WTC11 (cell line): ENCODE results near the gene UBALD1. TPM values are rescaled to one million over a fixed set of nuclear protein-coding genes. Genes with fewer than 3 reads are reported as not detected.
A peak's percentile ranks its signal among the peaks of the same experiment; 100 is the strongest.

Source experiments
- ATAC-seq: fragments of 200-7000 bp; cut with Tn5 transposase; 2 replicates; pipeline ENCODE4 v1.10.0; 2021; ENCODE audit warnings: mild to moderate bottlenecking, moderate library complexity
- CTCF ChIA-PET: fragments of 300-600 bp; sonication (Branson Sonifier 250); formaldehyde crosslinking; loops from one replicate; lab custom pipeline; 2021; ENCODE audit warnings: antibody characterized with exemption; lab: Charles Lee
- POLR2A ChIA-PET: fragments of 350-600 bp; sonication (Branson Sonifier 250); formaldehyde crosslinking; loops from one replicate; lab custom pipeline; 2021; ENCODE audit warnings: antibody characterized with exemption; lab: Charles Lee
- DNase-seq: peaks from one replicate; pipeline ENCODE4 v3.0.0; 2021; ENCODE audit warnings: low spot score
- H3K27ac Mint-ChIP-seq: 2 replicates; pipeline ENCODE4 v1.8.0; 2021; ENCODE audit warnings: mixed read lengths
- H3K27me3 Mint-ChIP-seq: 2 replicates; pipeline ENCODE4 v1.8.0; 2021; ENCODE audit warnings: low read depth, mild to moderate bottlenecking, moderate library complexity, mixed read lengths
- H3K36me3 Mint-ChIP-seq: 2 replicates; pipeline ENCODE4 v1.8.0; 2021; ENCODE audit warnings: mixed read lengths
- H3K4me1 Mint-ChIP-seq: 2 replicates; pipeline ENCODE4 v1.8.0; 2022; ENCODE audit warnings: mixed read lengths
- H3K4me3 Mint-ChIP-seq: 2 replicates; pipeline ENCODE4 v1.8.0; 2021; ENCODE audit warnings: mild to moderate bottlenecking, moderate library complexity, mixed read lengths
- H3K9me3 Mint-ChIP-seq: 2 replicates; pipeline ENCODE4 v1.8.0; 2021; ENCODE audit warnings: mixed read lengths
- EMX1 ChIP-seq: fragments of 250-450 bp; sonication (Bioruptor Pico); IDR thresholded peaks from 2 replicates; pipeline ENCODE4 v1.8.0; 2021; ENCODE audit warnings: mild to moderate bottlenecking
- FOXP1 ChIP-seq: sonication (generic); formaldehyde crosslinking; IDR thresholded peaks from 2 replicates; pipeline ENCODE4 v1.8.0; 2022; ENCODE audit warnings: missing genetic modification reagents, mild to moderate bottlenecking, moderate library complexity, borderline replicate concordance
- GABPB1 ChIP-seq: sonication (generic); formaldehyde crosslinking; IDR thresholded peaks from 2 replicates; pipeline ENCODE4 v1.8.1; 2023; ENCODE audit warnings: mild to moderate bottlenecking, missing genetic modification reagents
- HMGA2 ChIP-seq: fragments of 250-450 bp; sonication (Bioruptor Pico); IDR thresholded peaks from 2 replicates; pipeline ENCODE4 v1.4.0; 2021; ENCODE audit warnings: mild to moderate bottlenecking, moderate library complexity
- JAZF1 ChIP-seq: fragments of 250-450 bp; sonication (Bioruptor Pico); IDR thresholded peaks from 2 replicates; pipeline ENCODE4 v1.9.0; 2021; ENCODE audit warnings: moderate library complexity, mild to moderate bottlenecking, inconsistent platforms
- MXD4 ChIP-seq: fragments of 250-450 bp; sonication (Bioruptor Pico); IDR thresholded peaks from 2 replicates; pipeline ENCODE4 v1.8.0; 2021; ENCODE audit warnings: mild to moderate bottlenecking, moderate library complexity, borderline replicate concordance
- NR2C2 ChIP-seq: sonication (generic); formaldehyde crosslinking; IDR thresholded peaks from 2 replicates; pipeline ENCODE4 v1.8.0; 2022; ENCODE audit warnings: mild to moderate bottlenecking, missing genetic modification reagents
- NR3C1 ChIP-seq: sonication (generic); formaldehyde crosslinking; conservative IDR thresholded peaks from 2 replicates; pipeline ENCODE4 v1.8.1; 2023; ENCODE audit warnings: low read depth, mild to moderate bottlenecking, missing genetic modification reagents
- RELA ChIP-seq: sonication (generic); formaldehyde crosslinking; IDR thresholded peaks from 2 replicates; pipeline ENCODE4 v1.8.1; 2022; ENCODE audit warnings: missing genetic modification reagents, mild to moderate bottlenecking, borderline replicate concordance
- TCF7 ChIP-seq: sonication (generic); formaldehyde crosslinking; IDR thresholded peaks from 2 replicates; pipeline ENCODE4 v1.8.0; 2022; ENCODE audit warnings: mild to moderate bottlenecking, low read depth, missing genetic modification reagents, moderate library complexity
- TP53 ChIP-seq: sonication (generic); formaldehyde crosslinking; IDR thresholded peaks from 2 replicates; pipeline ENCODE4 v1.8.1; 2023; ENCODE audit warnings: mild to moderate bottlenecking, missing genetic modification reagents
- ZNF138 ChIP-seq: sonication (generic); formaldehyde crosslinking; conservative IDR thresholded peaks from 2 replicates; pipeline ENCODE4 v1.8.1; 2022; ENCODE audit warnings: mild to moderate bottlenecking, moderate library complexity, missing genetic modification reagents
- ZNF317 ChIP-seq: sonication (generic); formaldehyde crosslinking; IDR thresholded peaks from 2 replicates; pipeline ENCODE4 v1.8.1; 2023; ENCODE audit warnings: low read depth, mild to moderate bottlenecking, moderate library complexity, missing genetic modification reagents, borderline replicate concordance
- total RNA-seq: library from RNA; stranded (reverse); gene quantifications from 3 replicates; pipeline ENCODE4 v1.2.3, GENCODE V29; 2021
- TF ChIP-seq, protein P1 (sequence below): sonication (generic); formaldehyde crosslinking; IDR thresholded peaks from 2 replicates; pipeline ENCODE4 v1.8.1; 2022; ENCODE audit warnings: mild to moderate bottlenecking, moderate library complexity, missing genetic modification reagents
- TF ChIP-seq, protein P2 (sequence below): sonication (generic); formaldehyde crosslinking; IDR thresholded peaks from 2 replicates; pipeline ENCODE4 v1.8.1; 2023; ENCODE audit warnings: mild to moderate bottlenecking, missing genetic modification reagents
- TF ChIP-seq, protein P3 (sequence below): sonication (generic); formaldehyde crosslinking; IDR thresholded peaks from 2 replicates; pipeline ENCODE4 v1.8.0; 2022; ENCODE audit warnings: mild to moderate bottlenecking, missing genetic modification reagents
- TF ChIP-seq, protein P4 (sequence below): fragments of 250-450 bp; sonication (Bioruptor Pico); IDR thresholded peaks from 2 replicates; pipeline ENCODE4 v1.9.0; 2021; ENCODE audit warnings: mild to moderate bottlenecking
- TF ChIP-seq, protein P5 (sequence below): sonication (generic); formaldehyde crosslinking; IDR thresholded peaks from 2 replicates; pipeline ENCODE4 v1.8.0; 2023; ENCODE audit warnings: missing genetic modification reagents
- TF ChIP-seq, protein P6 (sequence below): sonication (generic); formaldehyde crosslinking; IDR thresholded peaks from 2 replicates; pipeline ENCODE4 v1.8.0; 2022; ENCODE audit warnings: missing genetic modification reagents

Gene UBALD1
- total RNA-seq, 1 experiment from 2014 or later: 56.8 TPM

DNA sequence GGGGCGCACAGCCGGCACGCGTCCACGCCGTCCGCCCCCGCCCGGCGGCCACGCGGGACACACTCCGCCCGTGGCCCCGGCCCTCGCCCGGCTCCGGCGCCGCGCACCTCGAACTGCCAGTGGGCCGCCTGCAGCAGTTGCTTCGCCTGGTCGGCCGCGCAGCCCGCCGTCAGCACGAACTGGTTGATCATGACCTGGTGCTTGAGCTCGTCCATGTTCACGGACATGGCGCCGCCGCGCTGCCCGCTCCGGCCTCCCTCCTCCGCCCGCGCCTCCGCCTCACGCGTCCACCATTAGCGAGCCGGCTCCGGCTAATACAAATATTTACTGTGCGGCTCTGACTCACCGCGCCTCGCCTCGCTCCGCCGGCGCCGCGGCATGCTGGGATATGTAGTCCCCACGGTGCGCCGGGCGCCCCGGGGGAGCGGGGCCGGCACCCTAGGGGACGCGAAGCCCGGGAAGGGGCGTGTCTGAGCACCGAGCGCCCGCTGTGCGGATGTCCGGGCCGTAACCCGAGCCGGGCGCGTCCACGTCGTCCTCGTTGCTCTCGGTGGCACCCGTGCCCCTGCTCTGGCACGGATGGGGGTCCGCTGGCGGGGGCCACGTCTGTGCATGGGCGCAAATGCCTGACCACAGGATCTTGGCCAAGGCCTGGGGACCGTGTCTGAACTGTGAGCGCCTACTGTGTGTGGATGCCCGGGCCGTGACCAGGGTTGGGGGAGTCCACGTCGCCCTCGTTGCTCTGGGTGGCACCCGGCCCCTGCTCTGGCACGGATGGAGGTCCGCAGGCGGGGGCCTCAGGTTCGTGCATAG, at the start of gene UBALD1 (continued):
- TF ChIP-seq HMGA2 (CRISPR knock-in tag): no peak

DNA sequence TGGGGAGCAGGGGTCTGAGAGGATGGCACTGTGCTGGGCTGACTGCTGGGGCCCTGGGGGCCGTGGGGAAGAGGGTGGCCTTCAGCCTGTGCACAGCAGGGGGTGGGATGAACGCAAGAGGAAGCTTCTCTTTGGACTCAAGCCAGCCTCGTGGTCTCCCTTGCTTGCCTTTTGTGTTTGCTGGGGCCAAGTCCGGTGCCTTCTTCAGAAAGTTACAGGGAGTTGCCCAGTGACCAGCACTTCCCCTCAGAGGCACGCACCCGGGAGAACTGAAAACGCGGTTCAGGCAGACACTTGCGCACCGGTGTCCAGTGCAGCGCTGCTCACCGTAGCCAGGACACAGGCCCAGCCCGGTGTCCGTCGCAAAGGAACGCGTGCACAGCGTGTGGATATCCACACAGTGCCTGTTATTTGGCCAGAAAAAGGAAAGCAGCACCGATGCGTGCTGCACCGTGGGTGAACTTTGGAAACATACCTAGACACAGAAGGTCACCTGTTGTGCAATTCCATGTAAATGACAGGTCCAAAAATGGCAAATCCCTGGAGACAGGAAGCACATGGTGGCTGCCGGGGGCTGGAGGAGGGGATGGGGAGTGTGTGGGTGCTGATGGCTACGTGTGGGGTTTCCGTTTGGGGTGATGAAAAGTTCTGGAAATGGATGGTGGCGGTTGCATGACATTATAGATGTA, 49.2 kb upstream of the UBALD1 start:
- H3K4me3 Mint-ChIP-seq: no peak overlapping the region
- no peak for DNase-seq
- CTCF ChIA-PET: interaction anchor here (1.0 to 1.7 kb wide), 4 partner anchors 11 to 39 kb away, joined by 3 to 12 read pairs (median 4); partner anchors contain the start of gene MGRN1
- no peaks in the 10 kb centered on the region for H3K9me3 Mint-ChIP-seq
- H3K4me1 Mint-ChIP-seq: peaks cover 4% of the 10 kb centered on the region
- ATAC-seq: no peak
- H3K27ac Mint-ChIP-seq: peak overlapping the region; percentile 78
- H3K27me3 Mint-ChIP-seq: no peaks in the 10 kb centered on the region
- POLR2A ChIA-PET: no interaction called here
- TF ChIP-seq, protein P1, sequence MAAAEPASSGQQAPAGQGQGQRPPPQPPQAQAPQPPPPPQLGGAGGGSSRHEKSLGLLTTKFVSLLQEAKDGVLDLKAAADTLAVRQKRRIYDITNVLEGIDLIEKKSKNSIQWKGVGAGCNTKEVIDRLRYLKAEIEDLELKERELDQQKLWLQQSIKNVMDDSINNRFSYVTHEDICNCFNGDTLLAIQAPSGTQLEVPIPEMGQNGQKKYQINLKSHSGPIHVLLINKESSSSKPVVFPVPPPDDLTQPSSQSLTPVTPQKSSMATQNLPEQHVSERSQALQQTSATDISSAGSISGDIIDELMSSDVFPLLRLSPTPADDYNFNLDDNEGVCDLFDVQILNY (CRISPR knock-in tag): no peak
- TF ChIP-seq GABPB1 (CRISPR knock-in tag): peak; percentile 52
- H3K36me3 Mint-ChIP-seq: peaks cover 8% of the 10 kb centered on the region; the same call in 1 of the 2 replicates

DNA sequence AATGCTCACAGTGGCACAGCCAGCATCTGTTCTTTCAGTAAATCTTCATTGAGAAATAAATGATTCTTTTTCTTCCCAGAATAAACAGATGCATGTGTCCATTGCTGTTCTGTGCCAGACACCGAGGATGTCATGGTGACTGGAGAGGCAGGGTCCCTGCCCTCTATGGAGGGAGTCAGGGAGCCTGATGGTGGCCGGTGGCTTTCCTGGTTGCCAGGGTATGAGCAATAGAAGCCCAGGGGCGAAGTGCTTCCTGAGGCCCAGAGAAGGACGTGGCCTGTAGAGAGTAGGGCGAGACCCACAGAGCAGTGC, 48.7 kb upstream of the UBALD1 start:
- Mint-ChIP-seq H3K27ac (peak overlapping the region; percentile 78), H3K9me3 (no peaks in the 10 kb centered on the region), H3K4me1 (peaks cover 4% of the 10 kb centered on the region)
- ChIA-PET POLR2A (no interaction called here), CTCF (interaction anchor here (0.8 to 1.7 kb wide), 4 partner anchors 10 to 285 kb away, joined by 3 to 12 read pairs (median 7); no protein-coding TSS in a partner anchor)
- DNase-seq: no peak
- TF ChIP-seq FOXP1 (CRISPR knock-in tag) (no peak), NR2C2 (CRISPR knock-in tag) (no peak), EMX1 (CRISPR knock-in tag) (no peak), JAZF1 (CRISPR knock-in tag) (no peak), TCF7 (CRISPR knock-in tag) (no peak), TP53 (no peak), NR3C1 (CRISPR knock-in tag) (no peak), ZNF138 (no peak), ZNF317 (CRISPR knock-in tag) (no peak), RELA (CRISPR knock-in tag) (no peak), MXD4 (no peak)
- TF ChIP-seq, protein P2, sequence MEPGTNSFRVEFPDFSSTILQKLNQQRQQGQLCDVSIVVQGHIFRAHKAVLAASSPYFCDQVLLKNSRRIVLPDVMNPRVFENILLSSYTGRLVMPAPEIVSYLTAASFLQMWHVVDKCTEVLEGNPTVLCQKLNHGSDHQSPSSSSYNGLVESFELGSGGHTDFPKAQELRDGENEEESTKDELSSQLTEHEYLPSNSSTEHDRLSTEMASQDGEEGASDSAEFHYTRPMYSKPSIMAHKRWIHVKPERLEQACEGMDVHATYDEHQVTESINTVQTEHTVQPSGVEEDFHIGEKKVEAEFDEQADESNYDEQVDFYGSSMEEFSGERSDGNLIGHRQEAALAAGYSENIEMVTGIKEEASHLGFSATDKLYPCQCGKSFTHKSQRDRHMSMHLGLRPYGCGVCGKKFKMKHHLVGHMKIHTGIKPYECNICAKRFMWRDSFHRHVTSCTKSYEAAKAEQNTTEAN (CRISPR knock-in tag): no peak
- TF ChIP-seq, protein P3, sequence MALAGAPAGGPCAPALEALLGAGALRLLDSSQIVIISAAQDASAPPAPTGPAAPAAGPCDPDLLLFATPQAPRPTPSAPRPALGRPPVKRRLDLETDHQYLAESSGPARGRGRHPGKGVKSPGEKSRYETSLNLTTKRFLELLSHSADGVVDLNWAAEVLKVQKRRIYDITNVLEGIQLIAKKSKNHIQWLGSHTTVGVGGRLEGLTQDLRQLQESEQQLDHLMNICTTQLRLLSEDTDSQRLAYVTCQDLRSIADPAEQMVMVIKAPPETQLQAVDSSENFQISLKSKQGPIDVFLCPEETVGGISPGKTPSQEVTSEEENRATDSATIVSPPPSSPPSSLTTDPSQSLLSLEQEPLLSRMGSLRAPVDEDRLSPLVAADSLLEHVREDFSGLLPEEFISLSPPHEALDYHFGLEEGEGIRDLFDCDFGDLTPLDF (CRISPR knock-in tag): no peak
- TF ChIP-seq, protein P4, sequence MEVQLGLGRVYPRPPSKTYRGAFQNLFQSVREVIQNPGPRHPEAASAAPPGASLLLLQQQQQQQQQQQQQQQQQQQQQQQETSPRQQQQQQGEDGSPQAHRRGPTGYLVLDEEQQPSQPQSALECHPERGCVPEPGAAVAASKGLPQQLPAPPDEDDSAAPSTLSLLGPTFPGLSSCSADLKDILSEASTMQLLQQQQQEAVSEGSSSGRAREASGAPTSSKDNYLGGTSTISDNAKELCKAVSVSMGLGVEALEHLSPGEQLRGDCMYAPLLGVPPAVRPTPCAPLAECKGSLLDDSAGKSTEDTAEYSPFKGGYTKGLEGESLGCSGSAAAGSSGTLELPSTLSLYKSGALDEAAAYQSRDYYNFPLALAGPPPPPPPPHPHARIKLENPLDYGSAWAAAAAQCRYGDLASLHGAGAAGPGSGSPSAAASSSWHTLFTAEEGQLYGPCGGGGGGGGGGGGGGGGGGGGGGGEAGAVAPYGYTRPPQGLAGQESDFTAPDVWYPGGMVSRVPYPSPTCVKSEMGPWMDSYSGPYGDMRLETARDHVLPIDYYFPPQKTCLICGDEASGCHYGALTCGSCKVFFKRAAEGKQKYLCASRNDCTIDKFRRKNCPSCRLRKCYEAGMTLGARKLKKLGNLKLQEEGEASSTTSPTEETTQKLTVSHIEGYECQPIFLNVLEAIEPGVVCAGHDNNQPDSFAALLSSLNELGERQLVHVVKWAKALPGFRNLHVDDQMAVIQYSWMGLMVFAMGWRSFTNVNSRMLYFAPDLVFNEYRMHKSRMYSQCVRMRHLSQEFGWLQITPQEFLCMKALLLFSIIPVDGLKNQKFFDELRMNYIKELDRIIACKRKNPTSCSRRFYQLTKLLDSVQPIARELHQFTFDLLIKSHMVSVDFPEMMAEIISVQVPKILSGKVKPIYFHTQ (CRISPR knock-in tag): no peak
- TF ChIP-seq, protein P5, sequence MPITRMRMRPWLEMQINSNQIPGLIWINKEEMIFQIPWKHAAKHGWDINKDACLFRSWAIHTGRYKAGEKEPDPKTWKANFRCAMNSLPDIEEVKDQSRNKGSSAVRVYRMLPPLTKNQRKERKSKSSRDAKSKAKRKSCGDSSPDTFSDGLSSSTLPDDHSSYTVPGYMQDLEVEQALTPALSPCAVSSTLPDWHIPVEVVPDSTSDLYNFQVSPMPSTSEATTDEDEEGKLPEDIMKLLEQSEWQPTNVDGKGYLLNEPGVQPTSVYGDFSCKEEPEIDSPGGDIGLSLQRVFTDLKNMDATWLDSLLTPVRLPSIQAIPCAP (CRISPR knock-in tag): no peak
- TF ChIP-seq, protein P6, sequence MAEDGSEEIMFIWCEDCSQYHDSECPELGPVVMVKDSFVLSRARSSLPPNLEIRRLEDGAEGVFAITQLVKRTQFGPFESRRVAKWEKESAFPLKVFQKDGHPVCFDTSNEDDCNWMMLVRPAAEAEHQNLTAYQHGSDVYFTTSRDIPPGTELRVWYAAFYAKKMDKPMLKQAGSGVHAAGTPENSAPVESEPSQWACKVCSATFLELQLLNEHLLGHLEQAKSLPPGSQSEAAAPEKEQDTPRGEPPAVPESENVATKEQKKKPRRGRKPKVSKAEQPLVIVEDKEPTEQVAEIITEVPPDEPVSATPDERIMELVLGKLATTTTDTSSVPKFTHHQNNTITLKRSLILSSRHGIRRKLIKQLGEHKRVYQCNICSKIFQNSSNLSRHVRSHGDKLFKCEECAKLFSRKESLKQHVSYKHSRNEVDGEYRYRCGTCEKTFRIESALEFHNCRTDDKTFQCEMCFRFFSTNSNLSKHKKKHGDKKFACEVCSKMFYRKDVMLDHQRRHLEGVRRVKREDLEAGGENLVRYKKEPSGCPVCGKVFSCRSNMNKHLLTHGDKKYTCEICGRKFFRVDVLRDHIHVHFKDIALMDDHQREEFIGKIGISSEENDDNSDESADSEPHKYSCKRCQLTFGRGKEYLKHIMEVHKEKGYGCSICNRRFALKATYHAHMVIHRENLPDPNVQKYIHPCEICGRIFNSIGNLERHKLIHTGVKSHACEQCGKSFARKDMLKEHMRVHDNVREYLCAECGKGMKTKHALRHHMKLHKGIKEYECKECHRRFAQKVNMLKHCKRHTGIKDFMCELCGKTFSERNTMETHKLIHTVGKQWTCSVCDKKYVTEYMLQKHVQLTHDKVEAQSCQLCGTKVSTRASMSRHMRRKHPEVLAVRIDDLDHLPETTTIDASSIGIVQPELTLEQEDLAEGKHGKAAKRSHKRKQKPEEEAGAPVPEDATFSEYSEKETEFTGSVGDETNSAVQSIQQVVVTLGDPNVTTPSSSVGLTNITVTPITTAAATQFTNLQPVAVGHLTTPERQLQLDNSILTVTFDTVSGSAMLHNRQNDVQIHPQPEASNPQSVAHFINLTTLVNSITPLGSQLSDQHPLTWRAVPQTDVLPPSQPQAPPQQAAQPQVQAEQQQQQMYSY (CRISPR knock-in tag): no peak
- TF ChIP-seq, all 79 proteins: peak for 0
- Mint-ChIP-seq H3K4me3 (no peak overlapping the region), H3K36me3 (peaks cover 13% of the 10 kb centered on the region; the same call in 1 of the 2 replicates), H3K27me3 (no peaks in the 10 kb centered on the region)
- ATAC-seq: no peak
